Endothelial cell of umbilical vein (primary cell): Measurements from ENCODE around the gene CGNL1.

Experiments used
- CTCF ChIP-seq, 2 donors: IDR thresholded peaks; 1 replicate in 1 of 2; 2 replicates in 1 of 2; pipeline ENCODE4 v1.5.1; 2011; ENCODE audit warnings: low read length in 2 of 2, mild to moderate bottlenecking in 2 of 2, moderate library complexity in 2 of 2, control low read depth in 1 of 2, inconsistent platforms in 1 of 2, low read depth in 1 of 2; ENCODE audit not compliant: insufficient read depth in 1 of 2; ENCODE audit errors: extremely low read depth in 1 of 2
- EZH2 ChIP-seq: IDR thresholded peaks from 2 replicates; pipeline ENCODE4 v1.6.1; 2012; ENCODE audit warnings: borderline replicate concordance, low read depth, mild to moderate bottlenecking, moderate library complexity, low read length, inconsistent platforms; ENCODE audit not compliant: severe bottlenecking
- FOS ChIP-seq: IDR thresholded peaks from 2 replicates; pipeline ENCODE4 v1.6.1; 2011; ENCODE audit warnings: mild to moderate bottlenecking, low read length, moderate library complexity, borderline replicate concordance; ENCODE audit not compliant: insufficient read depth
- GATA2 ChIP-seq: IDR thresholded peaks from 2 replicates; pipeline ENCODE4 v1.7.0; 2011; ENCODE audit warnings: low read depth, mild to moderate bottlenecking, moderate library complexity, mixed read lengths, low read length; ENCODE audit not compliant: insufficient read length, insufficient read depth
- JUN ChIP-seq: IDR thresholded peaks from 2 replicates; pipeline ENCODE4 v1.6.1; 2011; ENCODE audit warnings: borderline replicate concordance, low read depth; ENCODE audit not compliant: insufficient read length, insufficient read depth
- MAX ChIP-seq: IDR thresholded peaks from 2 replicates; pipeline ENCODE4 v1.6.1; 2011; ENCODE audit not compliant: insufficient read depth, insufficient read length
- MYC ChIP-seq: IDR thresholded peaks from one replicate; pipeline ENCODE4 v1.6.1; 2011; ENCODE audit warnings: mild to moderate bottlenecking, low read depth, low read length
- POLR2A ChIP-seq: IDR thresholded peaks from 2 replicates; pipeline ENCODE4 v1.6.1; 2012; ENCODE audit warnings: low read depth, mild to moderate bottlenecking, control low read depth, low read length
- POLR2AphosphoS5 ChIP-seq: IDR thresholded peaks from 2 replicates; pipeline ENCODE4 v1.6.1; 2012; ENCODE audit warnings: low read depth, mild to moderate bottlenecking, control low read depth, low read length, moderate library complexity; ENCODE audit not compliant: insufficient read depth

GRCh38 chr15:57527382-57528091 is 151.2 kb downstream of the CGNL1 start:
- TF ChIP-seq CTCF (IDR thresholded peaks at IDR 0.05; ENCODE audit: extremely low read depth in 1 of 2, insufficient read depth in 1 of 2, low read depth in 1 of 2, low read length in 2 of 2), result peak; percentile 41
- TF ChIP-seq POLR2A, result no peak
- TF ChIP-seq EZH2, result no peak
- TF ChIP-seq GATA2, result no peak
- TF ChIP-seq POLR2AphosphoS5, result no peak
- no peak for TF ChIP-seq MAX
- TF ChIP-seq FOS, result no peak
- no peak for TF ChIP-seq JUN
- no peak for TF ChIP-seq MYC
